ENCODE results near the gene CHD9NB.

The CHD9NB gene

GRCh38 chr16:53081686-53082407 lies 29.1 kb upstream of the CHD9NB start (continued):
- TF ChIP-seq GFI1B (tag by site-specific recombination; IDR thresholded peaks at IDR 0.05): 0 out of 2 replicates have a peak, but pooled peaks have one; percentile 43
- TF ChIP-seq ZBTB21 (tag by site-specific recombination; IDR thresholded peaks at IDR 0.05): peak; percentile 37; the same call in 1 of the 2 replicates
- TF ChIP-seq ZNF138 (tag by site-specific recombination; IDR thresholded peaks at IDR 0.05; ENCODE audit: borderline replicate concordance): 0 out of 2 replicates have a peak, but pooled peaks have one; percentile 82
- peak; percentile 66; the same call in 1 of the 2 replicates for TF ChIP-seq ZNF664 (tag by site-specific recombination; IDR thresholded peaks at IDR 0.05)
- TF ChIP-seq ZNF221 (tag by site-specific recombination; IDR thresholded peaks at IDR 0.05; ENCODE audit: borderline replicate concordance): no peak
- no peak for TF ChIP-seq ZNF629 (tag by site-specific recombination; IDR thresholded peaks at IDR 0.05)
- TF ChIP-seq ZNF404 (tag by site-specific recombination; IDR thresholded peaks at IDR 0.05): 0 out of 2 replicates have a peak, but pooled peaks have one; percentile 50
- TF ChIP-seq ZNF19 (tag by site-specific recombination; IDR thresholded peaks at IDR 0.05; ENCODE audit: low read depth): 0 out of 2 replicates have a peak, but pooled peaks have one; percentile 60
- no peak for TF ChIP-seq EGR2 (tag by site-specific recombination; IDR thresholded peaks at IDR 0.05; ENCODE audit: low read depth)
- TF ChIP-seq ZBTB49 (tag by site-specific recombination; IDR thresholded peaks at IDR 0.05; ENCODE audit: low read depth): no peak
- TF ChIP-seq ZNF223 (tag by site-specific recombination; IDR thresholded peaks at IDR 0.05): peak; percentile 62; the same call in 1 of the 2 replicates
- TF ChIP-seq ZBTB8A (tag by site-specific recombination; IDR thresholded peaks at IDR 0.05): peak; percentile 59
- TF ChIP-seq ZNF394 (tag by site-specific recombination; IDR thresholded peaks at IDR 0.05; ENCODE audit: borderline replicate concordance): peak; percentile 90
- peak; percentile 79; the same call in 1 of the 2 replicates for TF ChIP-seq ZNF354C (tag by site-specific recombination; IDR thresholded peaks at IDR 0.05; ENCODE audit: borderline replicate concordance, low read depth)
- TF ChIP-seq REST (tag by site-specific recombination; IDR thresholded peaks at IDR 0.05): peak; percentile 66
- TF ChIP-seq ZFHX2 (tag by site-specific recombination; conservative IDR thresholded peaks at IDR 0.05): no peak
- TF ChIP-seq ZNF302 (tag by site-specific recombination; IDR thresholded peaks at IDR 0.05; ENCODE audit: low read depth): 0 out of 2 replicates have a peak, but pooled peaks have one; percentile 30
- no peak for TF ChIP-seq ZSCAN23 (tag by site-specific recombination; IDR thresholded peaks at IDR 0.05)
- TF ChIP-seq ZNF530 (tag by site-specific recombination; IDR thresholded peaks at IDR 0.05; ENCODE audit: low read depth): 0 out of 2 replicates have a peak, but pooled peaks have one; percentile 31
- 0 out of 2 replicates have a peak, but pooled peaks have one; percentile 33 for TF ChIP-seq AEBP2 (tag by site-specific recombination; IDR thresholded peaks at IDR 0.05; ENCODE audit: borderline replicate concordance)
- TF ChIP-seq ZXDB (tag by site-specific recombination; IDR thresholded peaks at IDR 0.05): peak; percentile 71
- TF ChIP-seq ZNF148 (tag by site-specific recombination; IDR thresholded peaks at IDR 0.05; ENCODE audit: borderline replicate concordance): no peak
- no peak for TF ChIP-seq BCL11A (tag by site-specific recombination; IDR thresholded peaks at IDR 0.05; ENCODE audit: low read depth)
- peak; percentile 85 for TF ChIP-seq ZNF202 (tag by site-specific recombination; IDR thresholded peaks at IDR 0.05; ENCODE audit: borderline replicate concordance)
- TF ChIP-seq OSR2 (tag by site-specific recombination; IDR thresholded peaks at IDR 0.05): no peak
- TF ChIP-seq ZNF501 (tag by site-specific recombination; IDR thresholded peaks at IDR 0.05): 0 out of 2 replicates have a peak, but pooled peaks have one; percentile 33
- TF ChIP-seq ZNF140 (tag by site-specific recombination; IDR thresholded peaks at IDR 0.05): peak; percentile 92
- peak; percentile 66; the same call in 1 of the 2 replicates for TF ChIP-seq ZNF560 (tag by site-specific recombination; IDR thresholded peaks at IDR 0.05; ENCODE audit: borderline replicate concordance)

Measured in HEK293 (cell line).